Right cardiac atrium (tissue), 5 donors: ENCODE measurements around the gene PHF20. TPM values are rescaled to one million over a fixed set of nuclear protein-coding genes. Genes with fewer than 3 reads are reported as not detected.
"Not testable (repeated sequence)": the region's sequence is repeated elsewhere in the genome, so short reads cannot be mapped to it uniquely, and the experiment has no call there.

Experiments used
- ATAC-seq, 2 donors: fragments of 200-7000 bp; cut with Tn5 transposase; one replicate each; pipeline versions ENCODE4 v1.8.0 to v1.9.1; 2020; ENCODE audit warnings: moderate library complexity in 2 of 2, mild to moderate bottlenecking in 1 of 2
- DNase-seq, 3 donors: peaks; one replicate each; pipeline ENCODE4 v3.0.0-alpha.2; 2020
- H3K27ac ChIP-seq: one replicate; pipeline ENCODE4 v1.5.1; 2013; ENCODE audit warnings: mild to moderate bottlenecking, low read length, control low read depth, moderate library complexity
- H3K27me3 ChIP-seq: one replicate; pipeline ENCODE4 v1.6.1; 2013; ENCODE audit not compliant: control insufficient read depth, insufficient read depth
- H3K4me1 ChIP-seq: one replicate; pipeline ENCODE4 v1.6.1; 2013; ENCODE audit warnings: low read length; ENCODE audit not compliant: control insufficient read depth, insufficient read depth
- H3K4me3 ChIP-seq: one replicate; pipeline ENCODE4 v1.5.1; 2013; ENCODE audit warnings: low read length, control low read depth
- H3K9me3 ChIP-seq: one replicate; pipeline ENCODE4 v1.6.1; 2013; ENCODE audit warnings: low read length; ENCODE audit not compliant: control insufficient read depth
- WGBS: extraction: QIAGEN DNeasy Blood & Tissue Kit; methylation state at CpG from one replicate; pipeline ENCODE4 v1.1.7; 2013; 5-methylcytosine and 5-hydroxymethylcytosine counted together
- intact Hi-C, 4 donors: fragments of 100-400 bp; cut with DNase I; formaldehyde crosslinking; loops; one replicate each; pipeline versions ENCODE4 v1.11.0 to v1.14.0; 2022 to 2023
- polyA plus RNA-seq: library from polyadenylated mRNA; stranded (reverse); fragments of 200-250 nt; gene quantifications from one replicate; pipeline ENCODE4 v1.2.3, GENCODE V29; 2013
- total RNA-seq, 4 donors: library from RNA; stranded (reverse); fragmentation: NEBNext Ultra II Directional; extraction: Animal tissue kit (Norgen Biotek cat#: 25700); gene quantifications; one replicate each; pipeline ENCODE4 v1.2.1, GENCODE V29; 2021
- donor health status: healthy with polysubstance abuse.
- donor health status: DM: no; HTN: yes; CAD: no.
- donor health status: DM: no; HTN: no; CAD: no.
- donor health status: DM: no; HTN: yes; CAD: no; lungs with severe emphysema.
- donor health status: DM: yes; HTN: yes; CAD: no.

PHF20 gene
- total and polyA plus RNA-seq, 5 donors, result 38.5 to 56.8 (median 55.3) TPM

- H3K4me1 ChIP-seq, result peaks cover 8% of the 10 kb centered on the region
- ATAC-seq (no peak), DNase-seq (no peak)
- 84% methylated on average over 4 of the region's 4 CpGs for WGBS
- intact Hi-C loops, result no loop called here
- H3K27me3 ChIP-seq, result no peaks in the 10 kb centered on the region
- H3K4me3 ChIP-seq, result no peak overlapping the region
- no peak overlapping the region for H3K27ac ChIP-seq
- no peaks in the 10 kb centered on the region for H3K9me3 ChIP-seq
Measured at GRCh38 chr20:35766843-35767242, 5.0 kb upstream of the PHF20 start.

GRCh38 chr20:35767683-35768481 is 3.9 kb upstream of the PHF20 start:
- DNase-seq, result peak; percentile 76 to 87 (median 84)
- WGBS, result 42% methylated on average over 12 of the region's 12 CpGs
- intact Hi-C loops, result no loop called here
- H3K27me3 ChIP-seq, result no peaks in the 10 kb centered on the region
- ATAC-seq, result peak; percentile 43 to 76
- H3K9me3 ChIP-seq, result no peaks in the 10 kb centered on the region
- peak overlapping the region; percentile 58 for H3K27ac ChIP-seq
- peaks cover 8% of the 10 kb centered on the region for H3K4me1 ChIP-seq
- H3K4me3 ChIP-seq, result no peak overlapping the region

- DNase-seq, result peak; percentile 97 to 98 (median 98)
- intact Hi-C loops, result no loop called here
- H3K27ac ChIP-seq, result peak overlapping the region; percentile 71
- peaks cover 8% of the 10 kb centered on the region for H3K4me1 ChIP-seq
- no peaks in the 10 kb centered on the region for H3K27me3 ChIP-seq
- 39% methylated on average over 5 of the region's 5 CpGs for WGBS
- H3K9me3 ChIP-seq, result no peaks in the 10 kb centered on the region
- peak; percentile 76 to 80 for ATAC-seq
- H3K4me3 ChIP-seq, result no peak overlapping the region
Measured at GRCh38 chr20:35768731-35769664, 2.8 kb upstream of the PHF20 start.

- DNase-seq (no peak), ATAC-seq (no peak)
- H3K27me3 ChIP-seq, result no peaks in the 10 kb centered on the region
- no peaks in the 10 kb centered on the region for H3K9me3 ChIP-seq
- no peak overlapping the region for H3K4me3 ChIP-seq
- WGBS, result 72% methylated on average over 9 of the region's 9 CpGs
- intact Hi-C loops, result no loop called here
- peaks cover 8% of the 10 kb centered on the region for H3K4me1 ChIP-seq
- H3K27ac ChIP-seq, result peak overlapping the region; percentile 95
Measured at GRCh38 chr20:35771367-35771688, 487 bp upstream of the PHF20 start.

- no peak for DNase-seq
- intact Hi-C loops, result no loop called here
- Histone ChIP-seq H3K9me3 (no peaks in the 10 kb centered on the region), H3K27me3 (no peaks in the 10 kb centered on the region), H3K4me3 (peak overlapping the region; percentile 94), H3K4me1 (peaks cover 8% of the 10 kb centered on the region), H3K27ac (peak overlapping the region; percentile 90)
- no peak for ATAC-seq
- 14% methylated on average over 8 of the region's 8 CpGs for WGBS
Measured at GRCh38 chr20:35772563-35773058, 796 bp downstream of the PHF20 start.

GRCh38 chr20:35773154-35773751 is 1.4 kb downstream of the PHF20 start:
- intact Hi-C loops, result no loop called here
- Histone ChIP-seq H3K4me1 (peaks cover 8% of the 10 kb centered on the region), H3K9me3 (no peaks in the 10 kb centered on the region), H3K27me3 (no peaks in the 10 kb centered on the region), H3K27ac (peak overlapping the region; percentile 66), H3K4me3 (peak overlapping the region; percentile 94)
- peak in 1 of 3 donors; percentile 27 for DNase-seq
- ATAC-seq, result peak in 1 of 2 donors; percentile 22
- 38% methylated on average over 8 of the region's 8 CpGs for WGBS

GRCh38 chr20:35774391-35774790 is 2.6 kb downstream of the PHF20 start:
- Histone ChIP-seq H3K4me1 (peaks cover 7% of the 10 kb centered on the region), H3K4me3 (no peak overlapping the region), H3K9me3 (no peaks in the 10 kb centered on the region), H3K27ac (no peak overlapping the region), H3K27me3 (no peaks in the 10 kb centered on the region)
- intact Hi-C loops, result no loop called here
- DNase-seq (no peak), ATAC-seq (no peak)
- WGBS, result 81% methylated on average over 1 of the region's 1 CpG

GRCh38 chr20:35776513-35777101 is 4.8 kb downstream of the PHF20 start:
- intact Hi-C loops, result no loop called here
- WGBS, result 53% methylated on average over 4 of the region's 4 CpGs
- ATAC-seq (no peak), DNase-seq (peak in 2 of 3 donors; percentile 69 to 74)
- Histone ChIP-seq H3K27ac (peak overlapping the region; percentile 51), H3K27me3 (no peaks in the 10 kb centered on the region), H3K9me3 (no peaks in the 10 kb centered on the region), H3K4me1 (no peaks in the 10 kb centered on the region), H3K4me3 (no peak overlapping the region)

GRCh38 chr20:35783811-35784210 is 12.0 kb downstream of the PHF20 start:
- WGBS, result 96% methylated on average over 12 of the region's 12 CpGs
- intact Hi-C loops, H3K27me3 ChIP-seq, H3K27ac ChIP-seq, H3K4me3 ChIP-seq, DNase-seq, ATAC-seq, H3K4me1 ChIP-seq, H3K9me3 ChIP-seq: not testable (repeated sequence)

- H3K4me3 ChIP-seq, intact Hi-C loops, DNase-seq, H3K4me1 ChIP-seq, ATAC-seq, H3K9me3 ChIP-seq, H3K27ac ChIP-seq, H3K27me3 ChIP-seq: not testable (repeated sequence)
- 96% methylated on average over 4 of the region's 4 CpGs for WGBS
Measured at GRCh38 chr20:35785541-35785940, 13.7 kb downstream of the PHF20 start.
